ENCODE measurements around the gene BCAS3. TPM values are rescaled to one million over a fixed set of nuclear protein-coding genes. Genes with fewer than 3 reads are reported as not detected.
"Not testable (repeated sequence)": the region's sequence is repeated elsewhere in the genome, so short reads cannot be mapped to it uniquely, and the experiment has no call there.

The BCAS3 gene
- total RNA-seq, 2 donors from 2014 or later, result 14.7 to 17.5 TPM

GRCh38 chr17:61126473-61127249 lies 449.0 kb downstream of the BCAS3 start:
- intact Hi-C loops (cut with DNase I), result no loop called here
- DNase-seq (no peak), ATAC-seq (no peak)

DNA sequence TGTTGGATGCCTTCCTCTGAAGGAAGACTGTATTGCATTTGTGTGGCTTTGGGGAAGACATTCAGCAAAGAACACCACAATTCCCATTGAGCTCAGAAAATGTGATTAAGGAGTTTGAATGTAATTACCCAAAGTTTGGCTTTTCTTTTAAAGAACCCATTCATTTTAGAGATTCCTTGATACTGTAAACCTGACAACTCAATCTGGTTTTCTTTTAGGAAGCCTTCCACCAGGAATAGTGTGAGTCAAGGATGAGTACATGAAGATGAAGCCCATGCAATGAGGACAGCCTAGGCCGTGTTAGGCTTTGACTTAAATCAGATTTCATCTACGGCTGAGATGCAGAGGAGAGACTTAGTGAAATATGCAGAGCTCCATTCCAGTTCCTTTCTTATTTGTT lies 450.3 kb downstream of the BCAS3 start:
- intact Hi-C loops (cut with DNase I), result no loop called here
- ATAC-seq (no peak), DNase-seq (no peak)

DNA sequence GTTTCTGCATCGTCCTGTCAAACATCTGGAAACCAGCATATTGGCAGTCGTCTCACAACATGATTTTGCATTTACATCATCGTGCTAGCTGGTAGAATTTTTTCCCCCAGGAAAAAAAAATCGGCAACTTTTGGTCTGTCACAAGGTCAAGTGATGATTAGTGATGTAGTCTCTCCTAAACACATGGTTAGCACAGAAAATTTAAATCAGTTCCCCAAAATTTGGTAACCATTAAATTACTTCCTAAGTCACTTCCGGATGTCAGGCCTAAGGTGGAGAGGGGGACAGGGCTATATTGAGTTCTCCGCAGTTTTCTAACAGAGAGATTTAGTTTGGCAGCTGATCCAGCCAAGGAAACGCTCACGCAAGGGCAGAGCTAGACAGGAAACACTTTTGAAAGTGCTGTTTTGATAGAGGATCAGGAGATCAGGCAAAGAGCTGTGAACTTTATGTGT lies 451.0 kb downstream of the BCAS3 start:
- DNase-seq (no peak), ATAC-seq (peak in 1 of 2 donors; percentile 60)
- intact Hi-C loops (cut with DNase I), result no loop called here

- DNase-seq, result no peak
- intact Hi-C loops (cut with DNase I), result no loop called here
- no peak for ATAC-seq
These were observed 451.9 kb downstream of the BCAS3 start for GRCh38 chr17:61129267-61130254.

DNA sequence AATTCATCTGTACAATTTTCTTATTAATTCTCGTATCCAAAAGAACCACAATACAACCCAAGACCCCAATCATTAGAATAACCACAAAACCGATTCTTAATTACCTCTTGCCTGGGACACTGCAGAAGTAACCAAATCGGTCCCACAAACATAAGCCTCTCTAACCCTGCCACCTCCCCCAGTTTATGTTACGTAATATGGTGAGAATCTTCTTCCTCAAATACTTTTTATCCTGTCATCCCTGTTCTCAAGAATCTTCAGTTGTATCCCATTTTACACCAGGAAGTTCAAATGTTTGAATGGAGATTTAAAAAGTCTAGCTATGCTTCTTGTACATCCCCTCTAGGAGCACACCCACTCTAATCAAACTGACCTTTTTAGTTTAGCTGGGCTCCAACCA lies 452.7 kb downstream of the BCAS3 start:
- ATAC-seq (no peak), DNase-seq (no peak)
- intact Hi-C loops (cut with DNase I), result no loop called here

- intact Hi-C loops (cut with DNase I), result no loop called here
- no peak for DNase-seq
- ATAC-seq, result no peak
These were observed 453.9 kb downstream of the BCAS3 start for GRCh38 chr17:61131585-61131984.

GRCh38 chr17:61132524-61132923 lies 454.9 kb downstream of the BCAS3 start:
- ATAC-seq (no peak), DNase-seq (no peak)
- intact Hi-C loops (cut with DNase I), result no loop called here

DNA sequence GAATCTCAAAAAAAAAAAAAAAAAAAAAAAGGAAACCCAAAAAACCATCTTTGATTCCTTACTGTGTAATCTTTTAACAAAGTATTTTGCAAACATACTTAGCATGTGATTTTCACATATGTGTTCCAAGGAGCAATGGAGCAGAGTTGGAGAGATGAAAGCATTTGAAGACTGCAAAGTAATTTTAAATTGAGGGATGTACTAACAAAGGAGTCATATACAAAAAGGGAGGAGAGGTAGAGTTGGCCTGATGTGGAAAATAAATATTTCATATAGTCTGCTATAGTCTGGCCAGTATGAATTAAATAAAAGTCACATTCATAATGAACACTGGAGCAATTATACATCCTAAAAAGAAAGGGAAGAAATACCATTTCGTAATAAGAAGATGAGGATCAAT lies 456.2 kb downstream of the BCAS3 start:
- no peak for ATAC-seq
- intact Hi-C loops (cut with DNase I), result no loop called here
- no peak for DNase-seq

DNA sequence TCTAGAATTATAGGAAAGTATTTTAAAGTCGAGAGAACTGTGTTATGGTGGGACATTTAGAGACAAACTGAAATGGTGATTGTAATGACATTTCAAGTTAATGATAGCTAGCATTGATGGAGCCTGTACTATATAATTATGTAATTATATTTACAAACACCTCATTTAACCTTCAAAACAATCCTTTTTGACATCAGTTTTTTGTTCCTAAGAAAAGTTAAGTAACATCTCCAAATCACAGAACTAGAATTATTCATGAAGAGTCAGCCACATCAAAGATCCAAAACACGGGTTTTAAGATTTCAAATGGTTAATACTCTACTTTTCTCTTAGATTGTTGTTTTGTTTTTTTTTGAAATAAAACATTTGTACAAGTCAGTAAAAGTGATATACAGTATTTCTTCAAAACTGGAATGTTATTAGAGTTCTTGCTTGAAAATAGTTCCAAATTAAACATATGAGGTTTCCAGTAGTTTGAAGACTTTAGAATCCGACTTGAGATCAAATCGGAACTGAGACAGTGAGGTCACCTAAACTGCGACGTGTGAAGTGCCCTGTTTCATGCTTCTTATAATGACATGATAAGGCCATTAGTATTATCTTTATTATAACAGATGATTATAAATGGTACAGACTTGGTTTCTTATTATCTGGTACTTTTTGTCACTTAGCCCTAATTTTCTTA lies 457.0 kb downstream of the BCAS3 start:
- DNase-seq, result no peak
- ATAC-seq, result no peak
- intact Hi-C loops (cut with DNase I), result no loop called here

DNA sequence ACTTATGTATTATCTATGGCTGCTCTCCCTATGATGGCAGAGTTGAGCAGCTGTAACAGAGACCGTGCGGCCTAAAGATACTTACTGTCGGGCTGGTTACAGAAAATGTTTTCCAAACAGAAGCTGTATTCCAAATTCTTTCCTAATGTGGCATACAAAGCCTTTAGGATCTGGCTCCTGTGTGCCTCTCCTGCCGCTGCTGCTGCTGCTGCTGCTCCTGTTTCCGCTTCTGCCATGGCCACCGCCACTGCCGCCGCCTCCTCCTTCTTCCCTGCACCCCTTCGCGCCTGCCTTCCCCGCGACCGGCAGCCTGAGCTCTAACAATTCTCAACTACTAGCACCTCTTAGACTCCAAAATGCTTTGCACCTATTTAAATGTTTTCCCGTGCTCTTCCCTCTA lies 458.1 kb downstream of the BCAS3 start:
- DNase-seq, result no peak
- intact Hi-C loops (cut with DNase I), result no loop called here
- ATAC-seq, result no peak

DNA sequence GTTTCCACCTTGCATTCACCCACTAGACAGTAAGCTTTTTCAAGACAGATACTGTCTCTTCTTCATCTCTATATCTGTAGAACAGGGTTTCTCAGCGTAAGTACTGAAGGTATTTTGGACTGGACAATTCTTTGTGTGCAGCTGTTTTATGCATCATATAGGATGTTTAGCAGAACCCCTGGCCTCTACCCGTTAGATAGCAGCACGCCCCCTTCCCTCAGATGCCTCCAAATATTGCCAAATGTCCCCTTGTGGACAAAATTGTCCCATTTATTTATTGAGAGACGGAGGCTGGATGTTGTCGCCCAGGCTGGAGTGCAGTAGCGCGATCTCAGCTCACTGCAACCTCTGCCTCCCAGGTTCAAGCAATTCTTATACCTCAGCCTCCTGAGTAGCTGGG lies 458.6 kb downstream of the BCAS3 start:
- intact Hi-C loops (cut with DNase I), result no loop called here
- no peak for DNase-seq
- ATAC-seq, result no peak

DNA sequence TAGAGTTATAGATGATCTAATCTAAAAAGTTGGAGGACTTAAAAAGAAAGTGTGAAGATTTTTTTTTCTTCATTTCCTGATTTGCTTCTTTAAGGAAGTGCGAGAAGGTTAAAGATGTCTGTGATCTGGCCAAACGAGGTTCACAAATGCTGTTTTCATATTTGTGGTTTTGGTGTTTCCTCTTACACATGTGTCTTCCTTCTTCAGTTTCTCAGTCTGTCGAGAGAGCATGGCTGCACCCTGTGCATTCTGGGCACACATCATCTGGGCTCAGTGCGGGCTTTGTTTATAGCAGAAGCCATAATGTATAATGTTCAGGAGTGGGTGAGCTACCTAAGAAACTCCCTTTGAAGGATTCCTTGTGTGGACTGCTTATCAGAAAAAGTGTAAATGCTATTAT lies 461.6 kb downstream of the BCAS3 start:
- peak; percentile 68 to 74 for ATAC-seq
- DNase-seq, result no peak
- intact Hi-C loops (cut with DNase I), result no loop called here

DNA sequence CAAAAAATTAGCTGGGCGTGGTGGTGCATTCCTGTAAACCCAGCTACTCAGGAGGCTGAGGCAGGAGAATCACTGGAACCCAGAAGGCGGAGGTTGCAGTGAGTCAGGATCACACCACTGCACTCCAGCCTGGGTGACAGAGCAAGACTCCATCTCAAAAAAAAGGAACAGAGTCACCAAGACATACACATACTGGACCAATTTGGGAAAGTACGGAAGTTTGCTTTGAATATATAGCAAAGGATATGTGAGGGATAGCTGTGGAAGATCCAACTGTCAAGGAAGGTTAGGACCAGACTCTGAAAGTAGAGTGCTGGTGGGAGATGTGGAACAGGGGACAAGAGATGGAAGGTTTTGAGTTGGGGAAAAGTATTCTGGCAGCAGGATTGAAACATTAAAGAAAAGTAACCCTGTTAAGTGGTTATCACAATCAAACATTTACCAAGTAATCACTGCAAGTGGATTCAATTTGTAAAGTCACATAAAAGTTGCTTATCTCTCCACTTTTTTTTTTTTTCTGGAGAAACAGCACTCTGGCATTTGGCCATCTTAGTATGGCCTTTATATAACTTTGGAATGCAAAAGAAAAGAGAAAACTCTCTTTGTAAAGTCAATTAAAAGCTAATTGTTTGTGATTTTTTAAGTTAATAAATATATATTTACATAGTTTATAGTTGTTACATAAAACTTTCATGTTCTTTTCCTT lies 462.6 kb downstream of the BCAS3 start:
- DNase-seq, result no peak
- intact Hi-C loops (cut with DNase I), result no loop called here
- no peak for ATAC-seq

- ATAC-seq (no peak), DNase-seq (no peak)
- intact Hi-C loops (cut with DNase I), result no loop called here
These were observed 465.4 kb downstream of the BCAS3 start for GRCh38 chr17:61143026-61143425.

DNA sequence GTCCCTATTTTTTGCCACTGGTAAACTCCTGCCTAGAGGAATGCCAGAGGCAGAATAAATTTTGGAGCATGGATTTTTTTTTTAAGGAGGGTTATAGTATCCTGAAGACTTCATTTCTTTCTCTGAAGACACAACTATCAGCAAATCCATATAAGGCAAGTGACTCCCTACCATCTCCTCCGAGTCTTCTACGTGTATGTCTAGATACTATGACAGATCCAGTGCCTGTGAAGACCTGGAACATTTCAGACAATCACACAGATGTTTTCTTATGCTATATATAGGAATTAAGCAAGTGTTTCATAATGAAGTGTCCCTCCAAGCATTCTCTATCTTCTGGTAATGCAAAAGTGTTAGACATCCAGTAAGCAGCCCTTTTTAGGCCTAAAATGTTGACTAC lies 466.5 kb downstream of the BCAS3 start:
- intact Hi-C loops (cut with DNase I), result no loop called here
- ATAC-seq, result no peak

DNA sequence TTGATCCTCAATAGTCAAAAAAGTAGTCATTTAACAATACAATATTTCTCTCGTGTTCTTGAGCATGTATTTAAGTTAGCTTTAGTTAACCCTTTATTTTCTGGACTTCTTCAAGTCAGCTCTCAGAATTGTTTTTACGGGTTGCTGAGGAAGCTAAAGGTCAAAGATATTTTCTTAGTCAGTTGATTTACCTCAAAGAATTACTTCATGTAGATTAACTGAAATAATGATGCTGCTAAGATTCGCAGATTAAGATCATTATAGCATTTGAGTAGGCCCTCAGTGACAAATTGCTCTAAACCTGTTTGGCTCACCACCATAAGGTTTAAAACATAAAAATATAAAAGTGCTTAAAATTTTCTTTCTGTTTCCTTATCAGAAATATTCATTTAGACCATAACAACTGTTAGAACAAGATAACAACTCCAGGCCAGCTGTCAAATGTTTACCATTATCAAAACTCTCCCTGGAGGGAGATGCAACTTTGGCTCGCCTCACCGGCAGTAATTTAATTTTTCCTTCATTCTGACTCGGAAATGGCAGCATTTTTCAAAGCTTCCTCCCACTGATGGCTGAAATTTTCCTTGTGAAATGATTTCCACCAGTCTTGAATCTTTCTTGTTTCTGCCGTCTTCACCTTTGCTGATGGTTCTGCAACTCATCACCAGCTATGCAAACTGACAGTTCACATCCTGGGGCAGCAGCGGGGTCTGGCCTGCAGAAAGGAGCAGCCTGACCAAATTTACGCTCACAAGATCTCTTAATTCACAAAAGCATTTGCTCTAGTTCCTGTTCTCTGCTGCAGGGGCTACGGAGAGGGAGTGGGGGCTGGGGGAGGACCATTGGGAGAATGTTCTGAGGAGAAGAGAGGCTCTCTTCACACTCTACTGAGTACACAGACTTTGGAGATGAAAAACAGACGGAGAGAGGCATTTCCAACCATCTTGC lies 467.2 kb downstream of the BCAS3 start:
- DNase-seq (no peak), ATAC-seq (peak; percentile 15 to 18)
- intact Hi-C loops (cut with DNase I), result no loop called here

More for the DNA sequence above, 466.5 kb downstream of the BCAS3 start:
- DNase-seq, result no peak

GRCh38 chr17:61146833-61147232 lies 469.2 kb downstream of the BCAS3 start:
- ATAC-seq; DNase-seq; intact Hi-C loops (cut with DNase I): not testable (repeated sequence)
